ENCODE results near the gene TAPBPL.
"Not testable (repeated sequence)": the region's sequence is repeated elsewhere in the genome, so short reads cannot be mapped to it uniquely, and the experiment has no call there.

Gene TAPBPL

GRCh38 chr12:6464531-6464930 is 12.7 kb downstream of the TAPBPL start:
- H3K36me3 Mint-ChIP-seq (ENCODE audit: low read depth) = peaks cover 97% of the 10 kb centered on the region
- peak overlapping the region; percentile 81 for H3K4me3 Mint-ChIP-seq
- H3K9me3 Mint-ChIP-seq = no peaks in the 10 kb centered on the region

DNA sequence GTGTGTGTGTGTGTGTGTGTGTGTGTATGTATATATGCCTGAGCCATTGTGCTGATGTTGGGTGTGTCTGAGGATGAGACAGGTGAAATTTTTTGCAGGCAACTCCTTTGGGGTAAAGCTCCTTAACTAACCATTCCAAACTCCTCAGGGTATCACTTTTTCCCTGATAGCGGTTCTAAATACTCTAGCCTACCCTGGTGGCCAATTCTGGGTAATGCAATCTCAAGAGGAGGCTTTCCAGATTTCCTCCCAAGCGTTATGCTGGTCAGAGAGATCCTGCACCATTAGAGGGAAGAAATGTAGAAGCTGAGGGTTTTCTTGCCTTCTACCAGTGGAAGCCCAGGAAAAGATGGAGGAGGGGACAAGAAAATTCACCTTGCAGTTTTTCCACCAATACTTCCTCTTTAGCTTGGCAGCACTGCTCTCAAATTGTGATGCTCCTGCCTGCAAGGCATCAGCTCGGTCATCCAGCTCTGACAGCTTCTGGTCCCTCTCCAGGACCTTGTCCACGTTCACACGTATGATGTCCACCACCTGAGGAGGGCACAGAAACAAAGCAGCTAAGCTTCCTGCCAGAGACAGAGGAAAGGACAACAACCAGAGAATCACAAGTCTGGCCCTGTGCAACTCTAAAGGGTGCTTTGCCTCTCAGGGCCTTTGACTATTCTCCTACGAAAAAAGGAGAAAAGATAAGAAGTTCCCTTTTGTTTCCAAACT is 13.8 kb downstream of the TAPBPL start:
- DNase-seq = no peak
- no peaks in the 10 kb centered on the region for H3K27me3 Mint-ChIP-seq
- peaks cover 88% of the 10 kb centered on the region for H3K4me1 Mint-ChIP-seq (ENCODE audit: low read depth)
- peaks cover 97% of the 10 kb centered on the region for H3K36me3 Mint-ChIP-seq (ENCODE audit: low read depth)
- peak overlapping the region; percentile 35 for H3K4me3 Mint-ChIP-seq
- no peaks in the 10 kb centered on the region for H3K9me3 Mint-ChIP-seq
- peak overlapping the region; percentile 92 for H3K27ac Mint-ChIP-seq

More at GRCh38 chr12:6464531-6464930, 12.7 kb downstream of the TAPBPL start:
- peak overlapping the region; percentile 98 for H3K27ac Mint-ChIP-seq
- DNase-seq = no peak
- H3K4me1 Mint-ChIP-seq (ENCODE audit: low read depth) = peaks cover 95% of the 10 kb centered on the region
- H3K27me3 Mint-ChIP-seq = no peaks in the 10 kb centered on the region

GRCh38 chr12:6466184-6466573 is 14.3 kb downstream of the TAPBPL start:
- DNase-seq = no peak
- peak overlapping the region; percentile 92 for H3K27ac Mint-ChIP-seq
- H3K4me1 Mint-ChIP-seq (ENCODE audit: low read depth) = peaks cover 86% of the 10 kb centered on the region
- no peaks in the 10 kb centered on the region for H3K9me3 Mint-ChIP-seq
- no peaks in the 10 kb centered on the region for H3K27me3 Mint-ChIP-seq
- no peak overlapping the region for H3K4me3 Mint-ChIP-seq
- peaks cover 91% of the 10 kb centered on the region for H3K36me3 Mint-ChIP-seq (ENCODE audit: low read depth)

DNA sequence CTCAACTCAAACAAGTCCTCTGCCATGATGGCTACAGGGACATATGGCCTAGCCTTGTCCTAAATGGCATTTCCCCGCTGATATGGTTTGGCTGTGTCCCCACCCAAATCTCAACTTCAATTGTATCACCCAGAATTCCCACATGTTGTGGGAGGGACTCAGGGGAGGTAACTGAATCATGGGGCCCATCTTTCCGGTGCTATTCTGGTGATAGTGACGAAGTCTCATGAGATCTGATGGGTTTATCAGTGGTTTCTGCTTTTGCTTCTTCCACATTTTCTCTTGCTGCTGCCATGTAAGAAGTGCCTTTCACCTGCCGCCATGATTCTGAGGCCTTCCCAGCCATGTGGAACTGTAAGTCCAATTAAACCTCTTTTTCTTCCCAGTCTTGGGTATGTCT is 14.9 kb downstream of the TAPBPL start:
- not testable (repeated sequence) for H3K9me3 Mint-ChIP-seq, H3K27me3 Mint-ChIP-seq, DNase-seq
- Mint-ChIP-seq H3K27ac (peak overlapping the region; percentile 92), H3K4me1 (ENCODE audit: low read depth) (peaks cover 85% of the 10 kb centered on the region), H3K36me3 (ENCODE audit: low read depth) (peaks cover 85% of the 10 kb centered on the region), H3K4me3 (peak overlapping the region; percentile 93)

GRCh38 chr12:6467571-6468282 is 15.9 kb downstream of the TAPBPL start:
- Mint-ChIP-seq H3K27ac (peak overlapping the region; percentile 92), H3K36me3 (ENCODE audit: low read depth) (peaks cover 76% of the 10 kb centered on the region), H3K4me3 (peak overlapping the region; percentile 93), H3K4me1 (ENCODE audit: low read depth) (peaks cover 81% of the 10 kb centered on the region)
- not testable (repeated sequence) for DNase-seq, H3K27me3 Mint-ChIP-seq, H3K9me3 Mint-ChIP-seq

GRCh38 chr12:6468283-6468575 is 16.4 kb downstream of the TAPBPL start:
- Mint-ChIP-seq H3K27me3 (no peaks in the 10 kb centered on the region), H3K36me3 (ENCODE audit: low read depth) (peaks cover 71% of the 10 kb centered on the region), H3K4me3 (peak overlapping the region; percentile 93), H3K9me3 (no peaks in the 10 kb centered on the region), H3K4me1 (ENCODE audit: low read depth) (peaks cover 76% of the 10 kb centered on the region), H3K27ac (peak overlapping the region; percentile 92)
- DNase-seq = no peak

DNA sequence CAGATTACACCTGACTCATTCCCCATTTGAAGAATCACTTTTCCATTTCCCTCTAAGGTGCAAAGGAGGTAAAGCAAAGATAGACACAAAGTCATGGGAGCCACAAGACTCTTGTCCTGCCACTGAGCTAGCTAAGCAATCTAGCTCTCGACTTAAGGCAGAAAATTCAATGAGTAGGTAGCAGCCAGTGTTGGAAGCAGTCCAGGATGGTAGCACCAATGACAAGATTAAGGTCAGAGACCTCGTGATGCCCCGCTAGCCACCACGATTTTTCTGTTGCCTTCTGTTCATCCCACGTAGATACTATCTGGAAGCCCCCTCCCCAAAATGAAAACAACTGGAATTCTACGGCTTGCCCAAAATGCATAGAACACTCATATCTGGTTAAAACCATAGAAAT is 17.2 kb downstream of the TAPBPL start:
- Mint-ChIP-seq H3K27me3 (no peaks in the 10 kb centered on the region), H3K27ac (peak overlapping the region; percentile 92), H3K4me3 (peak overlapping the region; percentile 93), H3K9me3 (no peaks in the 10 kb centered on the region), H3K4me1 (ENCODE audit: low read depth) (peaks cover 67% of the 10 kb centered on the region), H3K36me3 (ENCODE audit: low read depth) (peaks cover 62% of the 10 kb centered on the region)
- DNase-seq = no peak

- Mint-ChIP-seq H3K4me3 (peak overlapping the region; percentile 93), H3K9me3 (no peaks in the 10 kb centered on the region), H3K4me1 (ENCODE audit: low read depth) (peaks cover 60% of the 10 kb centered on the region), H3K27ac (peak overlapping the region; percentile 92), H3K36me3 (ENCODE audit: low read depth) (peaks cover 55% of the 10 kb centered on the region), H3K27me3 (no peaks in the 10 kb centered on the region)
- no peak for DNase-seq
These were observed 17.9 kb downstream of the TAPBPL start for GRCh38 chr12:6469609-6470374.

DNA sequence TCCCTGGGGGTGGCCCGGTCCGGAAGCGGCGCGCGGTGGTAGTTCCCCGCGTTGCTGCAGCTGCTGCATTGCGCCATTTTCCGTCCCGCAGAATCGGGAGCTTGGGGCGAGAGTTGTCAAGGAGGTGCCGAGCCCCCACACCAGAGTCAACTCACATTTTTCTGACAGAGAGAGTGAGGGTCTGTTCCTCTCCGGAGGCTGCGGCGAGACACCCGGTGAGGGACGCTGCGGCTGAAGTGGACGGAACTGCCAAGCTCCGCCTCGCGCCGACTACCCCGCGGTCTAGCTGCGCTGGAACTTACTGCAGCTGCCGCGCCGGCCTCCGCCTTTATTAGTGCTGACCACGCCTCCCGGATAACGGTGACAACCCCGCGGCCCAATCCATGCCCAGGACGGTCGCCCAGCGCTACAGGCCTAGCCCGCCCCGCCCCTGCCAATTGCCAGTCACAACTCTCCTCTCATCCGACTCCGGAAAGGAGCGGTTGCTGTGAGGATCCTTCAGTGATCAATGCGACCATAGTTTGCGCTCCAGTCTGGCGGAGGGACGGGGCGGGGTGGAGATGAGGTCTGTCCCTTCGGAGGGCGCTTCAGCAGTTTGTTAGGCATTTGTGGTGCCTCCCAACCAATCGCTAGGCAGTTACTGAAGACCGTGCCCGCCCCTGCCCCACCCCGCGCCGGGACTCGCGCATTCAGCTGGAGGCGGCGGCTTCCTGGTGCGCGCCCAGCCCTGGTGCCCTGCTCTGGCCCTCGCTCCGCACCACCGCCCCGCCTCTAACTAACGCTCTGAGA is 18.7 kb downstream of the TAPBPL start, which contains the start of gene VAMP1:
Gene VAMP1, minus strand, starts transcription at position 303 of the 789 bp plus-strand sequence. Its CDS starts 146 bp downstream, at position 157.
- H3K4me1 Mint-ChIP-seq (ENCODE audit: low read depth) = peaks cover 55% of the 10 kb centered on the region
- no peaks in the 10 kb centered on the region for H3K9me3 Mint-ChIP-seq
- peak within 1 kb of the TSS; percentile 93 for H3K4me3 Mint-ChIP-seq
- no peaks in the 10 kb centered on the region for H3K27me3 Mint-ChIP-seq
- H3K27ac Mint-ChIP-seq = peak within 1 kb of the TSS; percentile 92
- peaks cover 49% of the 10 kb centered on the region for H3K36me3 Mint-ChIP-seq (ENCODE audit: low read depth)
- peak; percentile 97 for DNase-seq

DNA sequence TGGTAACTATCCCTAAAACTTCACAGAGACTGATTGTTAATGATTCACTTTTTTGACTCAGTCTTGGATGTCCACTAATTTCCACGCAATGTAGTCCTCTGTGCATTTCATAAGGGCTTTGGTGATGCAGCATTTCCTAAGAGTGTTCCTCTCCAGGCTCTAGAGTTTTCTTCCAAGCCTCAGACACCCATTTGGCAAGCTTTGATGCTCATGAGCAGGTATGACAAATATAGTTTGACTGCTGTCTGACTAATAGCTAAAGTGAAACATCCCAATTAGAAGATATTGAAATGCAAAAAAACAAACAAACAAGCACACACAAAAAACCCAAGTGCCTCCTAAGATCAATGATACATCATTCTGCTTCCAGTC is 20.1 kb downstream of the TAPBPL start:
- no peaks in the 10 kb centered on the region for H3K9me3 Mint-ChIP-seq
- peaks cover 35% of the 10 kb centered on the region for H3K36me3 Mint-ChIP-seq (ENCODE audit: low read depth)
- DNase-seq = no peak
- peaks cover 41% of the 10 kb centered on the region for H3K4me1 Mint-ChIP-seq (ENCODE audit: low read depth)
- no peaks in the 10 kb centered on the region for H3K27me3 Mint-ChIP-seq
- no peak overlapping the region for H3K27ac Mint-ChIP-seq
- no peak overlapping the region for H3K4me3 Mint-ChIP-seq

DNA sequence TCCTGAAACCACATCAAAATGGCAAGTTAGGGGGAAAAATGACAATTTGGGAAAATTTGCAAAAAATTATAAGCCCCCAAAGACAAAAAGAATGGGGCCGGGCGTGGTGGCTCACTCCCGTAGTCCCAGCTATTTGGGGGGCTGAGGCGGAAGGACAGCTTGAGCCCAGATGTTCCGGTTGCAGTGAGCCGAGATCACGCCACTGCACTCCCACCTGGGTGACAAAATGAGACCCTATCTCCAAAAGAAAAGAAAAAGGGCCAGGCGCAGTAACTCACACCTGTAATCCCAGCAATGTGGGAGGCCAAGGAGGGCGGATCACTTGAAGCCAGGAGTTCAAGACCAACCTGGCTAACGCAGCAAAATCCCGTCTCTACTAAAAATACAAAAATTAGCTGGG is 20.6 kb downstream of the TAPBPL start:
- H3K4me3 Mint-ChIP-seq = no peak overlapping the region
- no peaks in the 10 kb centered on the region for H3K27me3 Mint-ChIP-seq
- no peaks in the 10 kb centered on the region for H3K9me3 Mint-ChIP-seq
- H3K27ac Mint-ChIP-seq = no peak overlapping the region
- peaks cover 30% of the 10 kb centered on the region for H3K36me3 Mint-ChIP-seq (ENCODE audit: low read depth)
- H3K4me1 Mint-ChIP-seq (ENCODE audit: low read depth) = peaks cover 36% of the 10 kb centered on the region
- DNase-seq = no peak

DNA sequence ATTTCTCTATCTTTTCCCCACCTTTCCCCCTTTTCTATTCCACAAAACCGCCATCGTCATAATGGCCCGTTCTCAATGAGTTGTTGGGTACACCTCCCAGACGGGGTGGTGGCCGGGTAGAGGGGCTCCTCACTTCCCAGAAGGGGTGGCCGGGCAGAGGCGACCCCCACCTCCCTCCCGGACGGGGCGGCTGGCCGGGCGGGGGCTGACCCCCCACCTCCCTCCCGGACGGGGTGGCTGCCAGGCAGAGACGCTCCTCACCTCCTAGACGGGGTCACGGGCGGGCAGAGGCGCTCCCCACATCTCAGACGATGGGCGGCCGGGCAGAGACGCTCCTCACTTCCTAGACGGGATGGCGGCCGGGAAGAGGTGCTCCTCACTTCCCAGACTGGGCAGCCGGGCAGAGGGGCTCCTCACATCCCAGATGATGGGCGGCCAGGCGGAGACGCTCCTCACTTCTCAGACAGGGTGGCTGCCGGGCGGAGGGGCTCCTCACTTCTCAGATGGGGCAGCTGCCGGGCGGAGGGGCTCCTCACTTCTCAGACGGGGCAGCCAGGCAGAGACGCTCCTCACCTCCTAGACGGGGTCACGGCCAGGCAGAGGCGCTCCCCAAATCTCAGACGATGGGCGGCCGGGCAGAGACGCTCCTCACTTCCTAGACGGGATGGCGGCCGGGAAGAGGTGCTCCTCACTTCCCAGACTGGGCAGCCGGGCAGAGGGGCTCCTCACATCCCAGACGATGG is 23.6 kb downstream of the TAPBPL start:
- not testable (repeated sequence) for H3K4me3 Mint-ChIP-seq; H3K9me3 Mint-ChIP-seq; DNase-seq; H3K27ac Mint-ChIP-seq; H3K27me3 Mint-ChIP-seq; H3K36me3 Mint-ChIP-seq (ENCODE audit: low read depth)
- H3K4me1 Mint-ChIP-seq (ENCODE audit: low read depth) = peaks cover 14% of the 10 kb centered on the region

DNA sequence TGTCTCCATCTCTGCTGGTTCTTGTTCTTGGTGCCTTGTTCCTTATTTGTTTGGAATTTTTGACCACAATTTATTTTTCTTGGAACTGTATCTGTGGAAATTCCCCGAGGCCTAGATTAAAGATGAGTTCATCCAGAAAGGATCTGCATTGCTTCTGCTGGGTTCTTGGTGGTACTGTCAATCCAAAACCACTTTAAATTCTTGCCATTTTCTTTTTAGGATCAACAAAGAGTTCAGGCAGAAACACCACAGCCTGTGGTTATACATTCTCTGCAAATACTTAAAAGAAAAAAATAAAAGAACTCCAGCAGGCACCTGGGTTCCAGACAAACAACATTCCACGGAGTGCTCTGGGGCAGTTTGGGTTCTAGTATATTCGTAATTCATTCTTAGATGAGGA is 24.6 kb downstream of the TAPBPL start:
- H3K36me3 Mint-ChIP-seq (ENCODE audit: low read depth) = no peaks in the 10 kb centered on the region
- peaks cover 8% of the 10 kb centered on the region for H3K4me1 Mint-ChIP-seq (ENCODE audit: low read depth)
- no peak for DNase-seq
- no peak overlapping the region for H3K27ac Mint-ChIP-seq
- no peak overlapping the region for H3K4me3 Mint-ChIP-seq
- H3K9me3 Mint-ChIP-seq = no peaks in the 10 kb centered on the region
- H3K27me3 Mint-ChIP-seq = no peaks in the 10 kb centered on the region

All from activated T-cell treated with anti-CD3 and anti-CD28 coated beads, Interleukin-2, amount 50 U/mL, for 24 hours (primary cell).